ENCODE measurements around the gene PSMF1. TPM values are rescaled to one million over a fixed set of nuclear protein-coding genes. Genes with fewer than 3 reads are reported as not detected.

Gene PSMF1
- total RNA-seq, 1 donor from 2014 or later = 46.8 TPM

GRCh38 chr20:1188347-1188746 is 69.9 kb downstream of the PSMF1 start:
- peaks cover 7% of the 10 kb centered on the region for H3K27me3 ChIP-seq
- H3K27ac ChIP-seq = no peak overlapping the region
- no peak for DNase-seq (ENCODE audit: low spot score in 2 of 2)
- H3K36me3 ChIP-seq = no peaks in the 10 kb centered on the region
- H3K9me3 ChIP-seq = no peaks in the 10 kb centered on the region
- TF ChIP-seq, protein P1, sequence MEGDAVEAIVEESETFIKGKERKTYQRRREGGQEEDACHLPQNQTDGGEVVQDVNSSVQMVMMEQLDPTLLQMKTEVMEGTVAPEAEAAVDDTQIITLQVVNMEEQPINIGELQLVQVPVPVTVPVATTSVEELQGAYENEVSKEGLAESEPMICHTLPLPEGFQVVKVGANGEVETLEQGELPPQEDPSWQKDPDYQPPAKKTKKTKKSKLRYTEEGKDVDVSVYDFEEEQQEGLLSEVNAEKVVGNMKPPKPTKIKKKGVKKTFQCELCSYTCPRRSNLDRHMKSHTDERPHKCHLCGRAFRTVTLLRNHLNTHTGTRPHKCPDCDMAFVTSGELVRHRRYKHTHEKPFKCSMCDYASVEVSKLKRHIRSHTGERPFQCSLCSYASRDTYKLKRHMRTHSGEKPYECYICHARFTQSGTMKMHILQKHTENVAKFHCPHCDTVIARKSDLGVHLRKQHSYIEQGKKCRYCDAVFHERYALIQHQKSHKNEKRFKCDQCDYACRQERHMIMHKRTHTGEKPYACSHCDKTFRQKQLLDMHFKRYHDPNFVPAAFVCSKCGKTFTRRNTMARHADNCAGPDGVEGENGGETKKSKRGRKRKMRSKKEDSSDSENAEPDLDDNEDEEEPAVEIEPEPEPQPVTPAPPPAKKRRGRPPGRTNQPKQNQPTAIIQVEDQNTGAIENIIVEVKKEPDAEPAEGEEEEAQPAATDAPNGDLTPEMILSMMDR (IDR thresholded peaks at IDR 0.05) = no peak
- intact Hi-C loops (cut with DNase I) = no loop called here
- no peak overlapping the region for H3K4me3 ChIP-seq
- H3K4me1 ChIP-seq = peaks cover 4% of the 10 kb centered on the region in 2 donors

- no peak for DNase-seq (ENCODE audit: low spot score in 2 of 2)
- TF ChIP-seq, protein P1 (IDR thresholded peaks at IDR 0.05) = no peak
- intact Hi-C loops (cut with DNase I) = no loop called here
- H3K27ac ChIP-seq = no peak overlapping the region
- no peak overlapping the region for H3K4me3 ChIP-seq
- H3K36me3 ChIP-seq = no peaks in the 10 kb centered on the region
- H3K27me3 ChIP-seq = peaks cover 3% of the 10 kb centered on the region
- no peaks in the 10 kb centered on the region for H3K9me3 ChIP-seq
- peaks cover 2 to 3% of the 10 kb centered on the region in 2 donors for H3K4me1 ChIP-seq
Observed at GRCh38 chr20:1189827-1190226, 71.4 kb downstream of the PSMF1 start.

GRCh38 chr20:1190847-1191246 is 72.4 kb downstream of the PSMF1 start:
- TF ChIP-seq, protein P1 (IDR thresholded peaks at IDR 0.05) = no peak
- Histone ChIP-seq H3K4me3 (no peak overlapping the region), H3K27ac (no peak overlapping the region), H3K4me1 (no peaks in the 10 kb centered on the region), H3K9me3 (no peaks in the 10 kb centered on the region), H3K27me3 (no peaks in the 10 kb centered on the region), H3K36me3 (no peaks in the 10 kb centered on the region)
- DNase-seq (ENCODE audit: low spot score in 2 of 2) = no peak
- intact Hi-C loops (cut with DNase I) = no loop called here

DNA sequence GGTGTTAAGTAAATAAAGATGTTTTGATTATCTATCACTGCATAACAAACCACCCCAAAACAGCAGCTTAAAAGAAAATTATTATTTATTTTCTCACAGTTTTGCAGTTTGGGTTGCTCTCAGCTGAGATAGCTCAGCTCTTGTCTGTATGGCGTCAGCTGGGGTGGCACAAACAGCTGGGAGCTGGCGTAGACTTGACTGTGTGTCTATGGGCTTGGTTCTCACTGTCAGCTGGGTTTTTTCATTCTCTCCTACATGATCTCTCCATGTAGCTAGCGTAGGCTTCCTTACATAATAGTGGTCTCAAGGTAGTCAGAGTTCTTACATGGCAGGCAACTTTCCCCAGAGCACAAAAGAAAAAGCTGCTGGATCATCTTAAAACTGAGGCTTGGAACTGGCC is 72.9 kb downstream of the PSMF1 start:
- Histone ChIP-seq H3K27me3 (no peaks in the 10 kb centered on the region), H3K27ac (no peak overlapping the region), H3K4me3 (no peak overlapping the region), H3K4me1 (no peaks in the 10 kb centered on the region), H3K9me3 (no peaks in the 10 kb centered on the region), H3K36me3 (no peaks in the 10 kb centered on the region)
- TF ChIP-seq, protein P1 (IDR thresholded peaks at IDR 0.05) = no peak
- no peak for DNase-seq (ENCODE audit: low spot score in 2 of 2)
- intact Hi-C loops (cut with DNase I) = no loop called here

- H3K36me3 ChIP-seq = no peaks in the 10 kb centered on the region
- TF ChIP-seq, protein P1 (IDR thresholded peaks at IDR 0.05) = no peak
- H3K9me3 ChIP-seq = no peaks in the 10 kb centered on the region
- no peaks in the 10 kb centered on the region for H3K4me1 ChIP-seq
- intact Hi-C loops (cut with DNase I) = no loop called here
- no peak overlapping the region for H3K4me3 ChIP-seq
- no peaks in the 10 kb centered on the region for H3K27me3 ChIP-seq
- H3K27ac ChIP-seq = no peak overlapping the region
- no peak for DNase-seq (ENCODE audit: low spot score in 2 of 2)
Observed at GRCh38 chr20:1195226-1195625, 76.8 kb downstream of the PSMF1 start.

- Histone ChIP-seq H3K27ac (no peak overlapping the region), H3K4me3 (no peak overlapping the region), H3K4me1 (no peaks in the 10 kb centered on the region), H3K27me3 (no peaks in the 10 kb centered on the region), H3K9me3 (no peaks in the 10 kb centered on the region), H3K36me3 (no peaks in the 10 kb centered on the region)
- DNase-seq (ENCODE audit: low spot score in 2 of 2) = no peak
- intact Hi-C loops (cut with DNase I) = no loop called here
- TF ChIP-seq, protein P1 (IDR thresholded peaks at IDR 0.05) = no peak
Observed at GRCh38 chr20:1196634-1197033, 78.2 kb downstream of the PSMF1 start.
